ENCODE measurements around the gene TMEM190. TPM values are rescaled to one million over a fixed set of nuclear protein-coding genes. Genes with fewer than 3 reads are reported as not detected.
"Not testable (repeated sequence)": the region's sequence is repeated elsewhere in the genome, so short reads cannot be mapped to it uniquely, and the experiment has no call there.

Gene TMEM190
- total RNA-seq (2021) (not detected in 2 replicates), Bru-seq, nascent RNA (not detected), BruChase-seq, experiment 1, labeled RNA remaining after a 2-hour chase (percentile 28 among the genes with signal in this experiment), BruChase-seq, experiment 2, labeled RNA remaining after a 6-hour chase (percentile 34 among the genes with signal in this experiment)
- long read RNA-seq, partial matches to known transcripts = 0 of 1 reads
- long read RNA-seq, other reads (novel, unspliced or antisense) = 1 of 1 reads

- 0 out of 2 replicates have a peak, but pooled peaks cover 6% of the 10 kb centered on the region for H3K36me3 ChIP-seq (ENCODE audit: low read depth)
- H3K4me3 ChIP-seq = no peak within 1 kb of the TSS
- H2AFZ ChIP-seq = no peak within 1 kb of the TSS
- H3K4me1 ChIP-seq (replicated peaks; ENCODE audit: insufficient read depth) = peaks cover 38% of the 10 kb centered on the region
- H3K9me2 ChIP-seq (ENCODE audit: insufficient read depth) = no peaks in the 10 kb centered on the region
- peaks cover 15% of the 10 kb centered on the region for H4K20me1 ChIP-seq (ENCODE audit: insufficient read depth)
- no peaks in the 10 kb centered on the region for H3K27me3 ChIP-seq (ENCODE audit: insufficient read depth, low read depth)
- no peak within 1 kb of the TSS for H3K4me2 ChIP-seq
- no TSS peak for BruUV-seq (replicated peaks)
- intact Hi-C loops (cut with micrococcal nuclease; ENCODE audit: unreplicated experiment) = no loop called here
- DNase-seq = peak in 1 of 2 experiments; percentile 70
- peaks cover 1% of the 10 kb centered on the region for H3K79me2 ChIP-seq (ENCODE audit: low read depth)
- H3F3A ChIP-seq (ENCODE audit: insufficient read depth, low read depth) = peaks cover 53% of the 10 kb centered on the region; the same call in 1 of the 2 replicates
- H3K9me3 ChIP-seq (ENCODE audit: insufficient read depth, low read depth) = no peaks in the 10 kb centered on the region
- ChIA-PET POLR2A (ENCODE audit: unreplicated experiment) (interaction anchor here (0.5 kb wide), 1 partner anchor 13 kb away, joined by 5 read pairs; the partner anchor contains the start of gene GARIN5B), CTCF (no interaction called here)
- no peak within 1 kb of the TSS for H3K27ac ChIP-seq
- TF ChIP-seq CTCF (conservative IDR thresholded peaks at IDR 0.05) = no peak
Measured at GRCh38 chr19:55376241-55376933, at the start of gene TMEM190. TSS of gene TMEM190 (plus strand) at chr19:55376826. CDS start at chr19:55376854, 28 bp downstream.

GRCh38 chr19:55328774-55329318 is 47.8 kb upstream of the TMEM190 start:
- H3K27ac ChIP-seq; H3K27me3 ChIP-seq (ENCODE audit: insufficient read depth, low read depth); H3K36me3 ChIP-seq (ENCODE audit: low read depth); BruUV-seq (replicated peaks); intact Hi-C loops (cut with micrococcal nuclease; ENCODE audit: unreplicated experiment); H3K9me3 ChIP-seq (ENCODE audit: insufficient read depth, low read depth); H3K4me2 ChIP-seq; H4K20me1 ChIP-seq (ENCODE audit: insufficient read depth); H2AFZ ChIP-seq; H3K4me3 ChIP-seq; CTCF ChIA-PET; H3K79me2 ChIP-seq (ENCODE audit: low read depth); DNase-seq; H3K9me2 ChIP-seq (ENCODE audit: insufficient read depth): not testable (repeated sequence)
- Histone ChIP-seq H3F3A (ENCODE audit: insufficient read depth, low read depth) (peaks cover 33% of the 10 kb centered on the region; the same call in 1 of the 2 replicates), H3K4me1 (replicated peaks; ENCODE audit: insufficient read depth) (peaks cover 17% of the 10 kb centered on the region)
- POLR2A ChIA-PET (ENCODE audit: unreplicated experiment) = interaction anchor here (0.6 to 1.9 kb wide), 2 partner anchors 10 to 17 kb away, joined by 7 to 28 read pairs; partner anchors contain the start of gene KMT5C

- H3K4me2 ChIP-seq; H3K9me3 ChIP-seq (ENCODE audit: insufficient read depth, low read depth); intact Hi-C loops (cut with micrococcal nuclease; ENCODE audit: unreplicated experiment); H3K36me3 ChIP-seq (ENCODE audit: low read depth); CTCF ChIA-PET; BruUV-seq (replicated peaks); H3K27me3 ChIP-seq (ENCODE audit: insufficient read depth, low read depth); H4K20me1 ChIP-seq (ENCODE audit: insufficient read depth); H3K4me3 ChIP-seq; H3K79me2 ChIP-seq (ENCODE audit: low read depth); H2AFZ ChIP-seq; H3K9me2 ChIP-seq (ENCODE audit: insufficient read depth); H3K27ac ChIP-seq: not testable (repeated sequence)
- peaks cover 17% of the 10 kb centered on the region for H3K4me1 ChIP-seq (replicated peaks; ENCODE audit: insufficient read depth)
- POLR2A ChIA-PET (ENCODE audit: unreplicated experiment) = interaction anchor here (0.8 kb wide), 1 partner anchor 1727 kb away, joined by 14 read pairs; no protein-coding TSS in a partner anchor
- peaks cover 35% of the 10 kb centered on the region; the same call in 1 of the 2 replicates for H3F3A ChIP-seq (ENCODE audit: insufficient read depth, low read depth)
- DNase-seq = peak in 1 of 2 experiments; percentile 59
Measured at GRCh38 chr19:55329791-55330190, 46.8 kb upstream of the TMEM190 start.

GRCh38 chr19:55333870-55334269 is 42.8 kb upstream of the TMEM190 start:
- no peaks in the 10 kb centered on the region for H3K9me3 ChIP-seq (ENCODE audit: insufficient read depth, low read depth)
- no peaks in the 10 kb centered on the region for H3K9me2 ChIP-seq (ENCODE audit: insufficient read depth)
- H3K79me2 ChIP-seq (ENCODE audit: low read depth) = no peaks in the 10 kb centered on the region
- no peak for TF ChIP-seq CTCF (conservative IDR thresholded peaks at IDR 0.05)
- no peak for TF ChIP-seq EZH2 (IDR thresholded peaks at IDR 0.05; ENCODE audit: low read depth)
- H3K4me3 ChIP-seq = no peak overlapping the region
- BruUV-seq (replicated peaks) = no TSS peak
- no peaks in the 10 kb centered on the region for H4K20me1 ChIP-seq (ENCODE audit: insufficient read depth)
- H3F3A ChIP-seq (ENCODE audit: insufficient read depth, low read depth) = peaks cover 30% of the 10 kb centered on the region; the same call in 1 of the 2 replicates
- no peak overlapping the region for H2AFZ ChIP-seq
- no peak overlapping the region for H3K27ac ChIP-seq
- peaks cover 17% of the 10 kb centered on the region for H3K4me1 ChIP-seq (replicated peaks; ENCODE audit: insufficient read depth)
- H3K4me2 ChIP-seq = no peak overlapping the region
- DNase-seq = no peak
- H3K27me3 ChIP-seq (ENCODE audit: insufficient read depth, low read depth) = no peaks in the 10 kb centered on the region
- ChIA-PET POLR2A (ENCODE audit: unreplicated experiment) (interaction anchor here (0.5 to 0.7 kb wide), 3 partner anchors 12 to 386 kb away, joined by 3 to 14 read pairs (median 5); partner anchors contain the start of gene NLRP7), CTCF (no interaction called here)
- intact Hi-C loops (cut with micrococcal nuclease; ENCODE audit: unreplicated experiment) = no loop called here
- H3K36me3 ChIP-seq (ENCODE audit: low read depth) = no peaks in the 10 kb centered on the region

All from PC-9 (cell line).